ENCODE data around the gene SFTA2. TPM values are rescaled to one million over a fixed set of nuclear protein-coding genes. Genes with fewer than 3 reads are reported as not detected.

Gene SFTA2
- total RNA-seq, 1 donor from 2014 or later, result not detected

- intact Hi-C loops (cut with DNase I), result no loop called here
- H3K27ac ChIP-seq, result no peak overlapping the region
- H3K27me3 ChIP-seq, result no peaks in the 10 kb centered on the region
- H3K9me3 ChIP-seq, result no peaks in the 10 kb centered on the region
- TF ChIP-seq CTCF (IDR thresholded peaks at IDR 0.05) (no peak), POLR2AphosphoS5 (IDR thresholded peaks at IDR 0.05; ENCODE audit: insufficient read depth in 1 of 2, low read depth in 1 of 2) (no peak), POLR2A (IDR thresholded peaks at IDR 0.05) (no peak)
- H3K4me3 ChIP-seq, result no peak overlapping the region
- DNase-seq (ENCODE audit: extremely low spot score in 2 of 2), result no peak
- peaks cover 0 to 33% of the 10 kb centered on the region in 2 donors for H3K36me3 ChIP-seq
- H3K4me1 ChIP-seq, result no peaks in the 10 kb centered on the region
These were observed 31.0 kb downstream of the SFTA2 start for GRCh38 chr6:30900863-30901417.

- TF ChIP-seq POLR2AphosphoS5 (IDR thresholded peaks at IDR 0.05; ENCODE audit: insufficient read depth in 1 of 2, low read depth in 1 of 2) (no peak), CTCF (IDR thresholded peaks at IDR 0.05) (no peak), POLR2A (IDR thresholded peaks at IDR 0.05) (no peak)
- H3K9me3 ChIP-seq, result no peaks in the 10 kb centered on the region
- intact Hi-C loops (cut with DNase I), result no loop called here
- no peaks in the 10 kb centered on the region for H3K27me3 ChIP-seq
- peaks cover 0 to 52% of the 10 kb centered on the region in 2 donors for H3K36me3 ChIP-seq
- no peak overlapping the region for H3K27ac ChIP-seq
- no peak for DNase-seq (ENCODE audit: extremely low spot score in 2 of 2)
- no peak overlapping the region for H3K4me3 ChIP-seq
- H3K4me1 ChIP-seq, result no peaks in the 10 kb centered on the region
These were observed 33.1 kb downstream of the SFTA2 start for GRCh38 chr6:30898750-30899360.

GRCh38 chr6:30897882-30898281 is 34.1 kb downstream of the SFTA2 start:
- H3K9me3 ChIP-seq, result no peaks in the 10 kb centered on the region
- DNase-seq (ENCODE audit: extremely low spot score in 2 of 2), result no peak
- no peaks in the 10 kb centered on the region for H3K27me3 ChIP-seq
- no peak overlapping the region for H3K27ac ChIP-seq
- no peak overlapping the region for H3K4me3 ChIP-seq
- intact Hi-C loops (cut with DNase I), result no loop called here
- no peak for TF ChIP-seq POLR2AphosphoS5 (IDR thresholded peaks at IDR 0.05; ENCODE audit: insufficient read depth in 1 of 2, low read depth in 1 of 2)
- no peak for TF ChIP-seq CTCF (IDR thresholded peaks at IDR 0.05)
- TF ChIP-seq POLR2A (IDR thresholded peaks at IDR 0.05), result no peak
- H3K36me3 ChIP-seq, result peaks cover 0 to 61% of the 10 kb centered on the region in 2 donors
- H3K4me1 ChIP-seq, result no peaks in the 10 kb centered on the region

GRCh38 chr6:30896541-30896940 is 35.4 kb downstream of the SFTA2 start:
- no peak overlapping the region for H3K4me3 ChIP-seq
- intact Hi-C loops (cut with DNase I), result no loop called here
- TF ChIP-seq POLR2A (IDR thresholded peaks at IDR 0.05), result no peak
- TF ChIP-seq CTCF (IDR thresholded peaks at IDR 0.05), result no peak
- TF ChIP-seq POLR2AphosphoS5 (IDR thresholded peaks at IDR 0.05; ENCODE audit: insufficient read depth in 1 of 2, low read depth in 1 of 2), result no peak
- peaks cover 0 to 70% of the 10 kb centered on the region in 2 donors for H3K36me3 ChIP-seq
- no peaks in the 10 kb centered on the region for H3K27me3 ChIP-seq
- no peaks in the 10 kb centered on the region for H3K4me1 ChIP-seq
- no peaks in the 10 kb centered on the region for H3K9me3 ChIP-seq
- H3K27ac ChIP-seq, result no peak overlapping the region
- DNase-seq (ENCODE audit: extremely low spot score in 2 of 2), result no peak

GRCh38 chr6:30895343-30895742 is 36.6 kb downstream of the SFTA2 start:
- TF ChIP-seq POLR2A (IDR thresholded peaks at IDR 0.05), result no peak
- Histone ChIP-seq H3K27me3 (no peaks in the 10 kb centered on the region), H3K9me3 (no peaks in the 10 kb centered on the region), H3K4me3 (no peak overlapping the region), H3K36me3 (peaks cover 0 to 79% of the 10 kb centered on the region in 2 donors), H3K4me1 (peaks cover 4% of the 10 kb centered on the region), H3K27ac (no peak overlapping the region)
- intact Hi-C loops (cut with DNase I), result no loop called here
- no peak for DNase-seq (ENCODE audit: extremely low spot score in 2 of 2)

Data from vagina (tissue), 2 donors.